HCT116 (cell line): Measurements from ENCODE around the gene CSRP3.

Experiments used
- CEBPB ChIP-seq: IDR thresholded peaks from 2 replicates; pipeline ENCODE4 v1.6.1; 2012; ENCODE audit warnings: low read depth
- EZH2 ChIP-seq: fragments of 200-600 bp; sonication (generic); IDR thresholded peaks from 2 replicates; pipeline ENCODE4 v1.6.1; 2017; ENCODE audit warnings: antibody characterized with exemption, mixed run types
- EZH2phosphoT487 ChIP-seq: fragments of 200-600 bp; IDR thresholded peaks from 2 replicates; pipeline ENCODE4 v1.6.1; 2018; ENCODE audit warnings: antibody characterized with exemption, borderline replicate concordance
- JUND ChIP-seq: IDR thresholded peaks from 2 replicates; pipeline ENCODE4 v1.6.1; 2012
- POLR2A ChIP-seq: IDR thresholded peaks from 2 replicates; pipeline ENCODE4 v1.7.0; 2011; ENCODE audit warnings: borderline replicate concordance; ENCODE audit not compliant: insufficient read depth, insufficient read length; ENCODE audit errors: extremely low read depth
- POLR2AphosphoS5 ChIP-seq: IDR thresholded peaks from 2 replicates; pipeline ENCODE4 v1.6.1; 2011; ENCODE audit warnings: mild to moderate bottlenecking, low read depth, low read length, moderate library complexity
- SIN3A ChIP-seq: IDR thresholded peaks from 2 replicates; pipeline ENCODE4 v1.6.1; 2012; ENCODE audit warnings: low read depth
- SP1 ChIP-seq: IDR thresholded peaks from 2 replicates; pipeline ENCODE4 v1.6.1; 2012; ENCODE audit warnings: low read depth
- SRF ChIP-seq: IDR thresholded peaks from 2 replicates; pipeline ENCODE4 v1.6.1; 2012; ENCODE audit warnings: low read depth
- TF ChIP-seq, protein P1 (sequence below), 3 experiments: fragments of 200-600 bp in 1 of 3; sonication (generic) in 1 of 3; IDR thresholded peaks in 2 of 3; conservative IDR thresholded peaks in 1 of 3; 2 replicates each; pipeline ENCODE4 v1.5.1; 2012 to 2017; ENCODE audit warnings: low read depth in 2 of 3, low read length in 2 of 3, antibody characterized with exemption in 1 of 3, borderline replicate concordance in 1 of 3, control low read depth in 1 of 3, mild to moderate bottlenecking in 1 of 3, mixed read lengths in 1 of 3, mixed run types in 1 of 3, moderate library complexity in 1 of 3; ENCODE audit not compliant: insufficient read depth in 1 of 3
- TF ChIP-seq, protein P2 (sequence below): IDR thresholded peaks from 2 replicates; pipeline ENCODE4 v1.6.1; 2011; ENCODE audit warnings: mild to moderate bottlenecking, low read length, moderate library complexity; ENCODE audit not compliant: insufficient replicate concordance; ENCODE audit errors: extremely low read depth

DNA sequence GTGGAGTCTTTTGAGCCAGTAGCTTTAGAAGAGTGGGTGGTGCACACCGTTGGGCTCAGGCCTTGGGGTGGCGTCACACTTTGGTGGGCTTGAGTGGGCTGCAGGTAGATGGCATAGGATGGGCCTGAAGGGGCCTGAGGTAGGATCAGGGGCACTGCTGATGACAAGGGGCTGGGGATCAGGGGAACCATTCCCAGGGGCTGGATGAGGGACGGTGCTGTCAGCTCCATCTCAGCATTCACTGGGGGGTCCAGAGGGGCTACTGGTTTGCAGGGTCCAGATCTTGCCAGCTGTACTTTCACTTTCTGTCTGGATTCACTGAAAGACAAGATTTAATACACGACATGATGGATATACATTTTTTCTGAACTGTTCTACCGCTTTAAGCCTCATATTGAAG, 27.9 kb upstream of the CSRP3 start:
- TF ChIP-seq, protein P1, sequence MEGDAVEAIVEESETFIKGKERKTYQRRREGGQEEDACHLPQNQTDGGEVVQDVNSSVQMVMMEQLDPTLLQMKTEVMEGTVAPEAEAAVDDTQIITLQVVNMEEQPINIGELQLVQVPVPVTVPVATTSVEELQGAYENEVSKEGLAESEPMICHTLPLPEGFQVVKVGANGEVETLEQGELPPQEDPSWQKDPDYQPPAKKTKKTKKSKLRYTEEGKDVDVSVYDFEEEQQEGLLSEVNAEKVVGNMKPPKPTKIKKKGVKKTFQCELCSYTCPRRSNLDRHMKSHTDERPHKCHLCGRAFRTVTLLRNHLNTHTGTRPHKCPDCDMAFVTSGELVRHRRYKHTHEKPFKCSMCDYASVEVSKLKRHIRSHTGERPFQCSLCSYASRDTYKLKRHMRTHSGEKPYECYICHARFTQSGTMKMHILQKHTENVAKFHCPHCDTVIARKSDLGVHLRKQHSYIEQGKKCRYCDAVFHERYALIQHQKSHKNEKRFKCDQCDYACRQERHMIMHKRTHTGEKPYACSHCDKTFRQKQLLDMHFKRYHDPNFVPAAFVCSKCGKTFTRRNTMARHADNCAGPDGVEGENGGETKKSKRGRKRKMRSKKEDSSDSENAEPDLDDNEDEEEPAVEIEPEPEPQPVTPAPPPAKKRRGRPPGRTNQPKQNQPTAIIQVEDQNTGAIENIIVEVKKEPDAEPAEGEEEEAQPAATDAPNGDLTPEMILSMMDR (IDR thresholded peaks at IDR 0.05 in 2 of 3, conservative IDR thresholded peaks at IDR 0.05 in 1 of 3; ENCODE audit: borderline replicate concordance in 1 of 3, insufficient read depth in 1 of 3, low read depth in 2 of 3, low read length in 2 of 3), result no peak
- TF ChIP-seq POLR2AphosphoS5 (no peak), SRF (no peak), EZH2 (no peak), CEBPB (no peak), POLR2A (no peak), SP1 (no peak), EZH2phosphoT487 (no peak), JUND (no peak), SIN3A (no peak)
- TF ChIP-seq, protein P2, sequence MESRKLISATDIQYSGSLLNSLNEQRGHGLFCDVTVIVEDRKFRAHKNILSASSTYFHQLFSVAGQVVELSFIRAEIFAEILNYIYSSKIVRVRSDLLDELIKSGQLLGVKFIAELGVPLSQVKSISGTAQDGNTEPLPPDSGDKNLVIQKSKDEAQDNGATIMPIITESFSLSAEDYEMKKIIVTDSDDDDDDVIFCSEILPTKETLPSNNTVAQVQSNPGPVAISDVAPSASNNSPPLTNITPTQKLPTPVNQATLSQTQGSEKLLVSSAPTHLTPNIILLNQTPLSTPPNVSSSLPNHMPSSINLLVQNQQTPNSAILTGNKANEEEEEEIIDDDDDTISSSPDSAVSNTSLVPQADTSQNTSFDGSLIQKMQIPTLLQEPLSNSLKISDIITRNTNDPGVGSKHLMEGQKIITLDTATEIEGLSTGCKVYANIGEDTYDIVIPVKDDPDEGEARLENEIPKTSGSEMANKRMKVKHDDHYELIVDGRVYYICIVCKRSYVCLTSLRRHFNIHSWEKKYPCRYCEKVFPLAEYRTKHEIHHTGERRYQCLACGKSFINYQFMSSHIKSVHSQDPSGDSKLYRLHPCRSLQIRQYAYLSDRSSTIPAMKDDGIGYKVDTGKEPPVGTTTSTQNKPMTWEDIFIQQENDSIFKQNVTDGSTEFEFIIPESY, result no peak
